ENCODE measurements around the gene EBF4. TPM values are rescaled to one million over a fixed set of nuclear protein-coding genes. Genes with fewer than 3 reads are reported as not detected.

Gene EBF4
- total RNA-seq, 2 experiments from 2014 or later, result 1.5 to 4.4 TPM

GRCh38 chr20:2798095-2798805 lies 105.7 kb downstream of the EBF4 start:
- POLR2A ChIA-PET, result no interaction called here
- H3K27ac ChIP-seq (ENCODE audit: low read depth, low read length, poor library complexity, severe bottlenecking), result no peak overlapping the region

GRCh38 chr20:2798814-2799213 lies 106.2 kb downstream of the EBF4 start:
- intact Hi-C loops (cut with micrococcal nuclease; ENCODE audit: unreplicated experiment), result no loop called here
- BruUV-seq (replicated peaks), result no TSS peak
- no peak overlapping the region for H2AFZ ChIP-seq (ENCODE audit: low read length)
- H3K4me2 ChIP-seq (ENCODE audit: low read length), result no peak overlapping the region
- H3K9me3 ChIP-seq (ENCODE audit: low read length), result no peaks in the 10 kb centered on the region
- H3K4me1 ChIP-seq (ENCODE audit: insufficient read depth, low read length, poor library complexity, severe bottlenecking), result no peaks in the 10 kb centered on the region
- H3K36me3 ChIP-seq (ENCODE audit: insufficient read depth, low read length), result no peaks in the 10 kb centered on the region
- no peaks in the 10 kb centered on the region; the same call in 1 of the 2 replicates for H4K20me1 ChIP-seq (ENCODE audit: insufficient read depth, low read length)
- no peaks in the 10 kb centered on the region for H3K9me2 ChIP-seq (ENCODE audit: insufficient read depth, low read length)
- no peaks in the 10 kb centered on the region for H3K79me2 ChIP-seq (ENCODE audit: insufficient read depth, low read depth, low read length)
- POLR2A ChIA-PET, result interaction anchor here (1.4 kb wide), 1 partner anchor 8 kb away, joined by 5 read pairs; no protein-coding TSS in a partner anchor
- no peak for TF ChIP-seq EZH2phosphoT487 (IDR thresholded peaks at IDR 0.05; ENCODE audit: borderline replicate concordance, low read depth, low read length)
- no peak for TF ChIP-seq CTCF (conservative IDR thresholded peaks at IDR 0.05; ENCODE audit: low read length)
- no peak overlapping the region for H3K4me3 ChIP-seq (ENCODE audit: low read depth, low read length, poor library complexity, severe bottlenecking)
- DNase-seq (ENCODE audit: low spot score), result no peak
- CTCF ChIA-PET (ENCODE audit: unreplicated experiment), result no interaction called here
- no peak overlapping the region for H3K27ac ChIP-seq (ENCODE audit: low read depth, low read length, poor library complexity, severe bottlenecking)

More at GRCh38 chr20:2798095-2798805, 105.7 kb downstream of the EBF4 start:
- no peaks in the 10 kb centered on the region for H3K79me2 ChIP-seq (ENCODE audit: insufficient read depth, low read depth, low read length)
- no peaks in the 10 kb centered on the region for H3K9me3 ChIP-seq (ENCODE audit: low read length)
- H3K4me2 ChIP-seq (ENCODE audit: low read length), result no peak overlapping the region
- no peaks in the 10 kb centered on the region for H3K9me2 ChIP-seq (ENCODE audit: insufficient read depth, low read length)
- no peak for DNase-seq (ENCODE audit: low spot score)
- no peaks in the 10 kb centered on the region for H3K36me3 ChIP-seq (ENCODE audit: insufficient read depth, low read length)
- no peaks in the 10 kb centered on the region; the same call in 1 of the 2 replicates for H4K20me1 ChIP-seq (ENCODE audit: insufficient read depth, low read length)
- intact Hi-C loops (cut with micrococcal nuclease; ENCODE audit: unreplicated experiment), result no loop called here
- no peaks in the 10 kb centered on the region for H3K4me1 ChIP-seq (ENCODE audit: insufficient read depth, low read length, poor library complexity, severe bottlenecking)
- CTCF ChIA-PET (ENCODE audit: unreplicated experiment), result no interaction called here
- no peak for TF ChIP-seq CTCF (conservative IDR thresholded peaks at IDR 0.05; ENCODE audit: low read length)
- TF ChIP-seq EZH2phosphoT487 (IDR thresholded peaks at IDR 0.05; ENCODE audit: borderline replicate concordance, low read depth, low read length), result no peak
- H3K4me3 ChIP-seq (ENCODE audit: low read depth, low read length, poor library complexity, severe bottlenecking), result no peak overlapping the region
- no peak overlapping the region for H2AFZ ChIP-seq (ENCODE audit: low read length)
- BruUV-seq (replicated peaks), result no TSS peak

- Histone ChIP-seq H4K20me1 (ENCODE audit: insufficient read depth, low read length) (no peaks in the 10 kb centered on the region; the same call in 1 of the 2 replicates), H3K4me1 (ENCODE audit: insufficient read depth, low read length, poor library complexity, severe bottlenecking) (no peaks in the 10 kb centered on the region), H3K4me3 (ENCODE audit: low read depth, low read length, poor library complexity, severe bottlenecking) (no peak overlapping the region), H2AFZ (ENCODE audit: low read length) (no peak overlapping the region), H3K27ac (ENCODE audit: low read depth, low read length, poor library complexity, severe bottlenecking) (no peak overlapping the region), H3K79me2 (ENCODE audit: insufficient read depth, low read depth, low read length) (no peaks in the 10 kb centered on the region), H3K4me2 (ENCODE audit: low read length) (no peak overlapping the region), H3K9me2 (ENCODE audit: insufficient read depth, low read length) (no peaks in the 10 kb centered on the region), H3K36me3 (ENCODE audit: insufficient read depth, low read length) (no peaks in the 10 kb centered on the region), H3K9me3 (ENCODE audit: low read length) (no peaks in the 10 kb centered on the region)
- intact Hi-C loops (cut with micrococcal nuclease; ENCODE audit: unreplicated experiment), result no loop called here
- no peak for DNase-seq (ENCODE audit: low spot score)
- no TSS peak for BruUV-seq (replicated peaks)
- TF ChIP-seq CTCF (conservative IDR thresholded peaks at IDR 0.05; ENCODE audit: low read length) (no peak), EZH2phosphoT487 (IDR thresholded peaks at IDR 0.05; ENCODE audit: borderline replicate concordance, low read depth, low read length) (no peak)
- ChIA-PET CTCF (ENCODE audit: unreplicated experiment) (no interaction called here), POLR2A (interaction anchor here (1.4 kb wide), 1 partner anchor 9 kb away, joined by 5 read pairs; no protein-coding TSS in a partner anchor)
Observed at GRCh38 chr20:2799271-2799670, 106.7 kb downstream of the EBF4 start.
